CD8-positive, alpha-beta memory T cell (primary cell): ENCODE results near the gene AP1G2. TPM values are rescaled to one million over a fixed set of nuclear protein-coding genes. Genes with fewer than 3 reads are reported as not detected.

ENCODE experiments used
- CTCF ChIA-PET: fragments of 350-600 bp; sonication (Branson Sonifier 250); formaldehyde crosslinking; loops from one replicate; lab custom pipeline; 2021; ENCODE audit warnings: antibody characterized with exemption; lab: Charles Lee
- POLR2A ChIA-PET: fragments of 350-600 bp; sonication (Branson Sonifier 250); formaldehyde crosslinking; loops from one replicate; lab custom pipeline; 2021; ENCODE audit warnings: antibody characterized with exemption; lab: Charles Lee
- DNase-seq, 5 donors: peaks; one replicate each; pipeline versions ENCODE4 v3.0.0 to v3.0.0-alpha.2; 2020 to 2022; ENCODE audit warnings: mixed read lengths in 1 of 5
- H3K27ac ChIP-seq: one replicate; pipeline ENCODE4 v1.7.0; 2013; ENCODE audit warnings: low read depth, mild to moderate bottlenecking, low read length, moderate library complexity
- H3K27me3 ChIP-seq: 2 replicates; pipeline ENCODE4 v1.7.0; 2013; ENCODE audit warnings: low read length, mild to moderate bottlenecking; ENCODE audit not compliant: insufficient read depth, poor library complexity, severe bottlenecking
- H3K36me3 ChIP-seq: 2 replicates; pipeline ENCODE4 v1.7.0; 2013; ENCODE audit warnings: mild to moderate bottlenecking, low read length, moderate library complexity; ENCODE audit not compliant: insufficient read depth
- H3K4me1 ChIP-seq: 2 replicates; pipeline ENCODE4 v1.7.0; 2013; ENCODE audit warnings: mild to moderate bottlenecking, low read length, moderate library complexity; ENCODE audit not compliant: insufficient read depth
- H3K4me3 ChIP-seq: 2 replicates; pipeline ENCODE4 v1.7.0; 2013; ENCODE audit warnings: mild to moderate bottlenecking, low read length
- H3K9me3 ChIP-seq: 2 replicates; pipeline ENCODE4 v1.7.0; 2013; ENCODE audit warnings: mild to moderate bottlenecking, low read length
- H3K27ac Mint-ChIP-seq, 8 donors: one replicate each; pipeline ENCODE4 v1.8.0; 2020 to 2021; ENCODE audit warnings: mixed read lengths in 8 of 8, mild to moderate bottlenecking in 6 of 8, inconsistent platforms in 3 of 8, moderate library complexity in 3 of 8
- H3K27me3 Mint-ChIP-seq, 2 donors: one replicate each; pipeline ENCODE4 v1.8.0; 2020 to 2021; ENCODE audit warnings: mixed read lengths in 2 of 2, mild to moderate bottlenecking in 1 of 2, moderate library complexity in 1 of 2
- H3K36me3 Mint-ChIP-seq, 3 donors: one replicate each; pipeline ENCODE4 v1.8.0; 2020 to 2021; ENCODE audit warnings: mixed read lengths in 3 of 3, inconsistent platforms in 1 of 3, mild to moderate bottlenecking in 1 of 3
- H3K4me1 Mint-ChIP-seq, 3 donors: one replicate each; pipeline ENCODE4 v1.8.0; 2020 to 2021; ENCODE audit warnings: mixed read lengths in 3 of 3, inconsistent platforms in 1 of 3, mild to moderate bottlenecking in 1 of 3
- H3K4me3 Mint-ChIP-seq, 7 donors: one replicate each; pipeline ENCODE4 v1.8.0; 2020 to 2021; ENCODE audit warnings: mixed read lengths in 7 of 7, mild to moderate bottlenecking in 6 of 7, moderate library complexity in 4 of 7, inconsistent platforms in 2 of 7
- H3K9me3 Mint-ChIP-seq, 5 donors: one replicate each; pipeline ENCODE4 v1.8.0; 2020 to 2022; ENCODE audit warnings: mixed read lengths in 5 of 5, mild to moderate bottlenecking in 3 of 5, moderate library complexity in 2 of 5, inconsistent platforms in 1 of 5
- polyA plus RNA-seq: library from polyadenylated mRNA; unstranded; fragments of 300-500 nt; fragmentation: Illumina TruSeq; gene quantifications from one replicate; pipeline ENCODE4 v1.2.3, GENCODE V29; 2021
- total RNA-seq, 2 experiments: library from RNA; stranded (reverse); gene quantifications; one replicate each; pipeline ENCODE4 v1.2.3, GENCODE V29; 2021

Gene AP1G2
- total and polyA plus RNA-seq, 3 experiments from 2014 or later, result 80.8 to 154 (median 152) TPM

GRCh38 chr14:23557946-23558345 lies 9.6 kb downstream of the AP1G2 start:
- Histone ChIP-seq H3K36me3 (peaks cover 28% of the 10 kb centered on the region), H3K4me3 (no peak overlapping the region), H3K9me3 (no peaks in the 10 kb centered on the region), H3K4me1 (peaks cover 16% of the 10 kb centered on the region), H3K27ac (no peak overlapping the region), H3K27me3 (no peaks in the 10 kb centered on the region)
- no peaks in the 10 kb centered on the region for H3K9me3 Mint-ChIP-seq
- H3K4me1 Mint-ChIP-seq, result peaks cover 26 to 36% (median 31%) of the 10 kb centered on the region in 3 donors
- peak overlapping the region in 5 of 8 donors; percentile 81 to 95 (median 95) for H3K27ac Mint-ChIP-seq
- POLR2A ChIA-PET, result no interaction called here
- H3K27me3 Mint-ChIP-seq, result no peaks in the 10 kb centered on the region
- peaks cover 0 to 49% (median 3%) of the 10 kb centered on the region in 3 donors for H3K36me3 Mint-ChIP-seq
- H3K4me3 Mint-ChIP-seq, result peak overlapping the region in 4 of 7 donors; percentile 27 to 80 (median 72)
- DNase-seq, result no peak
- CTCF ChIA-PET, result interaction anchor here (1.1 to 8.9 kb wide), 4 partner anchors 11 to 80 kb away, joined by 3 to 105 read pairs (median 33); no protein-coding TSS in a partner anchor

- H3K4me3 ChIP-seq, result no peak overlapping the region
- no peak overlapping the region for H3K27ac ChIP-seq
Observed at GRCh38 chr14:23557521-23557920, 10.1 kb downstream of the AP1G2 start.

GRCh38 chr14:23556700-23557440 lies 10.7 kb downstream of the AP1G2 start:
- ChIA-PET POLR2A (interaction anchor here (1.6 kb wide), 1 partner anchor 11 kb away, joined by 6 read pairs; the partner anchor contains the start of gene AP1G2), CTCF (interaction anchor here (1.2 to 8.9 kb wide), 4 partner anchors 12 to 78 kb away, joined by 3 to 105 read pairs (median 33); no protein-coding TSS in a partner anchor)
- Histone ChIP-seq H3K27me3 (no peaks in the 10 kb centered on the region), H3K36me3 (peaks cover 23% of the 10 kb centered on the region), H3K9me3 (no peaks in the 10 kb centered on the region), H3K4me3 (peak overlapping the region; percentile 78), H3K27ac (peak overlapping the region; percentile 78), H3K4me1 (peaks cover 19% of the 10 kb centered on the region)
- DNase-seq, result no peak
- Mint-ChIP-seq H3K36me3 (peaks cover 0 to 41% (median 3%) of the 10 kb centered on the region in 3 donors), H3K27me3 (no peaks in the 10 kb centered on the region), H3K27ac (peak overlapping the region; percentile 93 to 99 (median 96)), H3K4me3 (peak overlapping the region; percentile 94 to 99 (median 96)), H3K9me3 (no peaks in the 10 kb centered on the region), H3K4me1 (peaks cover 27 to 34% (median 30%) of the 10 kb centered on the region in 3 donors)

More at GRCh38 chr14:23557521-23557920, 10.1 kb downstream of the AP1G2 start:
- H3K27ac Mint-ChIP-seq, result peak overlapping the region; percentile 69 to 97 (median 92)
- no peaks in the 10 kb centered on the region for H3K9me3 Mint-ChIP-seq
- peaks cover 15% of the 10 kb centered on the region for H3K4me1 ChIP-seq
- peaks cover 28% of the 10 kb centered on the region for H3K36me3 ChIP-seq
- ChIA-PET CTCF (interaction anchor here (3.6 to 8.9 kb wide), 3 partner anchors 11 to 79 kb away, joined by 14 to 105 read pairs (median 52); no protein-coding TSS in a partner anchor), POLR2A (no interaction called here)
- H3K36me3 Mint-ChIP-seq, result peaks cover 0 to 46% (median 3%) of the 10 kb centered on the region in 3 donors
- H3K27me3 Mint-ChIP-seq, result no peaks in the 10 kb centered on the region
- peak overlapping the region in 6 of 7 donors; percentile 51 to 80 (median 64) for H3K4me3 Mint-ChIP-seq
- DNase-seq, result no peak
- H3K27me3 ChIP-seq, result no peaks in the 10 kb centered on the region
- H3K4me1 Mint-ChIP-seq, result peaks cover 24 to 32% (median 28%) of the 10 kb centered on the region in 3 donors
- no peaks in the 10 kb centered on the region for H3K9me3 ChIP-seq

- H3K36me3 Mint-ChIP-seq, result peaks cover 0 to 34% (median 3%) of the 10 kb centered on the region in 3 donors
- ChIA-PET POLR2A (interaction anchor here (0.8 to 1.6 kb wide), 3 partner anchors 12 to 86 kb away, joined by 3 to 6 read pairs (median 4); partner anchors contain the start of genes AP1G2 and NGDN), CTCF (interaction anchor here (0.8 to 8.9 kb wide), 6 partner anchors 14 to 78 kb away, joined by 3 to 105 read pairs (median 8); no protein-coding TSS in a partner anchor)
- no peaks in the 10 kb centered on the region for H3K27me3 ChIP-seq
- H3K4me3 ChIP-seq, result peak within 1 kb of the TSS; percentile 78
- peak within 1 kb of the TSS; percentile 94 to 99 (median 96) for H3K4me3 Mint-ChIP-seq
- no peaks in the 10 kb centered on the region for H3K27me3 Mint-ChIP-seq
- peaks cover 16% of the 10 kb centered on the region for H3K36me3 ChIP-seq
- peak within 1 kb of the TSS; percentile 78 for H3K27ac ChIP-seq
- H3K9me3 ChIP-seq, result no peaks in the 10 kb centered on the region
- peaks cover 24% of the 10 kb centered on the region for H3K4me1 ChIP-seq
- DNase-seq, result peak; percentile 86 to 96 (median 90)
- no peaks in the 10 kb centered on the region for H3K9me3 Mint-ChIP-seq
- peak within 1 kb of the TSS; percentile 93 to 99 (median 96) for H3K27ac Mint-ChIP-seq
- peaks cover 29 to 37% (median 31%) of the 10 kb centered on the region in 3 donors for H3K4me1 Mint-ChIP-seq
Observed at GRCh38 chr14:23555882-23556699, 11.5 kb downstream of the AP1G2 start, which contains the start of gene THTPA. Gene THTPA, plus strand, starts transcription at chr14:23556271. Its CDS starts 487 bp downstream, at chr14:23556758.

- Histone ChIP-seq H3K27ac (peak overlapping the region; percentile 78), H3K27me3 (no peaks in the 10 kb centered on the region), H3K9me3 (no peaks in the 10 kb centered on the region), H3K4me3 (peak overlapping the region; percentile 78), H3K4me1 (peaks cover 30% of the 10 kb centered on the region), H3K36me3 (peaks cover 11% of the 10 kb centered on the region)
- Mint-ChIP-seq H3K27ac (peak overlapping the region; percentile 93 to 99 (median 96)), H3K9me3 (no peaks in the 10 kb centered on the region), H3K4me1 (peaks cover 29 to 37% (median 31%) of the 10 kb centered on the region in 3 donors), H3K4me3 (peak overlapping the region; percentile 94 to 99 (median 96)), H3K27me3 (no peaks in the 10 kb centered on the region), H3K36me3 (peaks cover 0 to 29% (median 3%) of the 10 kb centered on the region in 3 donors)
- no peak for DNase-seq
- CTCF ChIA-PET, result interaction anchor here (0.8 to 2.0 kb wide), 4 partner anchors 14 to 77 kb away, joined by 3 to 12 read pairs (median 3); no protein-coding TSS in a partner anchor
- POLR2A ChIA-PET, result interaction anchor here (0.8 to 1.6 kb wide), 3 partner anchors 12 to 85 kb away, joined by 3 to 6 read pairs (median 4); partner anchors contain the start of genes AP1G2 and NGDN
Observed at GRCh38 chr14:23555533-23555881, 12.1 kb downstream of the AP1G2 start.

- no peaks in the 10 kb centered on the region for H3K9me3 Mint-ChIP-seq
- peaks cover 0 to 5% (median 0%) of the 10 kb centered on the region in 3 donors for H3K36me3 Mint-ChIP-seq
- H3K4me3 Mint-ChIP-seq, result peak within 1 kb of the TSS in 3 of 7 donors; percentile 75 to 87 (median 84)
- CTCF ChIA-PET, result interaction anchor here (1.1 kb wide), 1 partner anchor 12 kb away, joined by 7 read pairs; no protein-coding TSS in a partner anchor
- Histone ChIP-seq H3K9me3 (no peaks in the 10 kb centered on the region), H3K36me3 (no peaks in the 10 kb centered on the region), H3K27me3 (peaks cover 5% of the 10 kb centered on the region), H3K4me3 (peak within 1 kb of the TSS; percentile 72), H3K4me1 (peaks cover 22% of the 10 kb centered on the region), H3K27ac (peak within 1 kb of the TSS; percentile 12)
- H3K27me3 Mint-ChIP-seq, result no peaks in the 10 kb centered on the region
- POLR2A ChIA-PET, result interaction anchor here (1.0 to 1.3 kb wide), 3 partner anchors 10 to 249 kb away, joined by 3 to 4 read pairs (median 3); partner anchors contain the start of genes NGDN and PPP1R3E
- peak within 1 kb of the TSS in 7 of 8 donors; percentile 35 to 92 (median 77) for H3K27ac Mint-ChIP-seq
- peak; percentile 53 to 77 (median 65) for DNase-seq
- peaks cover 9 to 21% (median 15%) of the 10 kb centered on the region in 3 donors for H3K4me1 Mint-ChIP-seq
Observed at GRCh38 chr14:23551266-23552028, 16.1 kb downstream of the AP1G2 start, which contains the start of gene ZFHX2. Gene ZFHX2, minus strand, starts transcription at chr14:23551765. Its CDS starts 16,440 bp downstream, at chr14:23535325.
